ENCODE results near the gene GYS1. TPM values are rescaled to one million over a fixed set of nuclear protein-coding genes. Genes with fewer than 3 reads are reported as not detected.
A peak's percentile ranks its signal among the peaks of the same experiment; 100 is the strongest.
"Not testable (repeated sequence)": the region's sequence is repeated elsewhere in the genome, so short reads cannot be mapped to it uniquely, and the experiment has no call there.

The GYS1 gene
- total RNA-seq, 2 experiments from 2014 or later = 58.1 to 58.7 TPM

- no peak overlapping the region for H3K27ac Mint-ChIP-seq
- peaks cover 28% of the 10 kb centered on the region for H3K4me1 Mint-ChIP-seq (ENCODE audit: low read depth)
- no peaks in the 10 kb centered on the region for H3K9me3 Mint-ChIP-seq
- no peak overlapping the region for H3K4me3 Mint-ChIP-seq
- no peak for DNase-seq
- intact Hi-C loops (cut with micrococcal nuclease) = no loop called here
- no peak for ATAC-seq
- ChIA-PET CTCF (interaction anchor here (1.7 to 2.1 kb wide), 2 partner anchors 22 to 29 kb away, joined by 7 to 9 read pairs; partner anchors contain the start of genes GYS1 and RUVBL2), POLR2A (interaction anchor here (0.7 kb wide), 1 partner anchor 9 kb away, joined by 3 read pairs; no protein-coding TSS in a partner anchor)
- TF ChIP-seq CTCF (IDR thresholded peaks at IDR 0.05) = no peak
- H3K36me3 Mint-ChIP-seq (ENCODE audit: low read depth) = no peaks in the 10 kb centered on the region
- H3K27me3 Mint-ChIP-seq = peaks cover 9% of the 10 kb centered on the region
Observed at GRCh38 chr19:49022116-49022515, 29.0 kb upstream of the GYS1 start.

- H3K4me3 Mint-ChIP-seq = no peak overlapping the region
- POLR2A ChIA-PET = no interaction called here
Observed at GRCh38 chr19:49020931-49021895, 28.1 kb upstream of the GYS1 start.

GRCh38 chr19:49020342-49020741 lies 27.2 kb upstream of the GYS1 start:
- peaks cover 30% of the 10 kb centered on the region for H3K4me1 Mint-ChIP-seq (ENCODE audit: low read depth)
- CTCF ChIA-PET = interaction anchor here (0.8 to 3.3 kb wide), 5 partner anchors 20 to 126 kb away, joined by 3 to 17 read pairs (median 4); partner anchors contain the start of genes GYS1 and RUVBL2
- peaks cover 6% of the 10 kb centered on the region for H3K36me3 Mint-ChIP-seq (ENCODE audit: low read depth)
- no peak overlapping the region for H3K4me3 Mint-ChIP-seq
- H3K9me3 Mint-ChIP-seq = no peaks in the 10 kb centered on the region
- no peak for ATAC-seq
- TF ChIP-seq CTCF (IDR thresholded peaks at IDR 0.05) = no peak
- POLR2A ChIA-PET = no interaction called here
- H3K27ac Mint-ChIP-seq = no peak overlapping the region
- H3K27me3 Mint-ChIP-seq = peaks cover 9% of the 10 kb centered on the region
- no peak for DNase-seq
- intact Hi-C loops (cut with micrococcal nuclease) = no loop called here

More at GRCh38 chr19:49020931-49021895, 28.1 kb upstream of the GYS1 start:
- ATAC-seq (peak; percentile 9), DNase-seq (peak; percentile 35)
- CTCF ChIA-PET = interaction anchor here (1.0 to 2.1 kb wide), 3 partner anchors 21 to 28 kb away, joined by 3 to 9 read pairs (median 7); partner anchors contain the start of genes GYS1 and RUVBL2
- H3K9me3 Mint-ChIP-seq = no peaks in the 10 kb centered on the region
- H3K27me3 Mint-ChIP-seq = peaks cover 9% of the 10 kb centered on the region
- H3K4me1 Mint-ChIP-seq (ENCODE audit: low read depth) = peaks cover 30% of the 10 kb centered on the region
- H3K36me3 Mint-ChIP-seq (ENCODE audit: low read depth) = no peaks in the 10 kb centered on the region
- no peak for TF ChIP-seq CTCF (IDR thresholded peaks at IDR 0.05)
- intact Hi-C loops (cut with micrococcal nuclease) = no loop called here
- peak overlapping the region; percentile 6 for H3K27ac Mint-ChIP-seq

- H3K4me1 Mint-ChIP-seq (ENCODE audit: low read depth) = peaks cover 30% of the 10 kb centered on the region
Observed at GRCh38 chr19:49019242-49019932, 26.3 kb upstream of the GYS1 start.

GRCh38 chr19:49018388-49019241 lies 25.5 kb upstream of the GYS1 start:
- H3K27me3 Mint-ChIP-seq; intact Hi-C loops (cut with micrococcal nuclease); H3K9me3 Mint-ChIP-seq: not testable (repeated sequence)
- ChIA-PET POLR2A (interaction anchor here (1.5 to 2.4 kb wide), 4 partner anchors 12 to 68 kb away, joined by 4 to 8 read pairs (median 6); partner anchors contain the start of genes GYS1 and RUVBL2), CTCF (interaction anchor here (0.8 to 3.3 kb wide), 6 partner anchors 19 to 181 kb away, joined by 3 to 17 read pairs (median 4); partner anchors contain the start of genes GYS1 and RUVBL2)
- peak; percentile 33 for DNase-seq
- Mint-ChIP-seq H3K27ac (peak overlapping the region; percentile 36), H3K36me3 (ENCODE audit: low read depth) (peaks cover 10% of the 10 kb centered on the region), H3K4me1 (ENCODE audit: low read depth) (peaks cover 30% of the 10 kb centered on the region), H3K4me3 (peak overlapping the region; percentile 55)
- ATAC-seq = peak; percentile 19

More at GRCh38 chr19:49019242-49019932, 26.3 kb upstream of the GYS1 start:
- ATAC-seq (peak; percentile 52), DNase-seq (peak; percentile 68)
- POLR2A ChIA-PET = interaction anchor here (1.5 to 1.7 kb wide), 3 partner anchors 22 to 68 kb away, joined by 4 to 7 read pairs (median 4); partner anchors contain the start of genes GYS1 and RUVBL2
- peak overlapping the region; percentile 36 for H3K27ac Mint-ChIP-seq
- intact Hi-C loops (cut with micrococcal nuclease) = no loop called here
- peak overlapping the region; percentile 55 for H3K4me3 Mint-ChIP-seq
- CTCF ChIA-PET = interaction anchor here (0.8 to 3.3 kb wide), 5 partner anchors 19 to 180 kb away, joined by 3 to 17 read pairs (median 4); partner anchors contain the start of genes GYS1 and RUVBL2
- no peaks in the 10 kb centered on the region for H3K9me3 Mint-ChIP-seq
- peaks cover 9% of the 10 kb centered on the region for H3K27me3 Mint-ChIP-seq
- H3K36me3 Mint-ChIP-seq (ENCODE audit: low read depth) = peaks cover 6% of the 10 kb centered on the region
- no peak for TF ChIP-seq CTCF (IDR thresholded peaks at IDR 0.05)

All from activated CD8-positive, alpha-beta T cell treated with anti-CD3 and anti-CD28 coated beads for 36 hours (primary cell).